ENCODE results near the gene SEMA3C. TPM values are rescaled to one million over a fixed set of nuclear protein-coding genes. Genes with fewer than 3 reads are reported as not detected.

SEMA3C gene
- total and polyA plus RNA-seq, 4 experiments from 2014 or later: 0.47 to 0.50 TPM; not detected in 2

GRCh38 chr7:80908360-80908797 lies 10.5 kb downstream of the SEMA3C start:
- Histone ChIP-seq H3K36me3 (ENCODE audit: insufficient read depth, low read length) (no peaks in the 10 kb centered on the region), H3K4me1 (ENCODE audit: insufficient read depth, low read length) (no peaks in the 10 kb centered on the region), H3K4me3 (ENCODE audit: low read length in 2 of 2) (no peak overlapping the region), H3K9me3 (ENCODE audit: control insufficient read depth in 1 of 2, low read length in 2 of 2) (no peaks in the 10 kb centered on the region), H3K27ac (ENCODE audit: low read depth, low read length) (no peak overlapping the region), H3K27me3 (ENCODE audit: insufficient read depth, low read length) (no peaks in the 10 kb centered on the region)
- CTCF ChIA-PET (ENCODE audit: partially characterized antibody): no interaction called here
- Mint-ChIP-seq H3K9me3 (peaks cover 0 to 5% (median 2%) of the 10 kb centered on the region in 8 donors), H3K4me3 (no peak overlapping the region), H3K4me1 (no peaks in the 10 kb centered on the region), H3K27ac (no peak overlapping the region), H3K36me3 (no peaks in the 10 kb centered on the region), H3K27me3 (no peaks in the 10 kb centered on the region)
- intact Hi-C loops (cut with micrococcal nuclease): no loop called here
- no peak for DNase-seq
- POLR2A ChIA-PET (ENCODE audit: partially characterized antibody): no interaction called here

- Mint-ChIP-seq H3K4me1 (no peaks in the 10 kb centered on the region), H3K4me3 (no peak overlapping the region), H3K9me3 (peaks cover 0 to 5% (median 2%) of the 10 kb centered on the region in 8 donors), H3K27ac (no peak overlapping the region), H3K27me3 (no peaks in the 10 kb centered on the region), H3K36me3 (no peaks in the 10 kb centered on the region)
- ChIA-PET POLR2A (ENCODE audit: partially characterized antibody) (no interaction called here), CTCF (ENCODE audit: partially characterized antibody) (no interaction called here)
- Histone ChIP-seq H3K9me3 (ENCODE audit: control insufficient read depth in 1 of 2, low read length in 2 of 2) (no peaks in the 10 kb centered on the region), H3K27me3 (ENCODE audit: insufficient read depth, low read length) (no peaks in the 10 kb centered on the region), H3K27ac (ENCODE audit: low read depth, low read length) (no peak overlapping the region), H3K36me3 (ENCODE audit: insufficient read depth, low read length) (no peaks in the 10 kb centered on the region), H3K4me3 (ENCODE audit: low read length in 2 of 2) (no peak overlapping the region), H3K4me1 (ENCODE audit: insufficient read depth, low read length) (no peaks in the 10 kb centered on the region)
- intact Hi-C loops (cut with micrococcal nuclease): no loop called here
- no peak for DNase-seq
Measured at GRCh38 chr7:80907612-80908011, 11.2 kb downstream of the SEMA3C start.

DNA sequence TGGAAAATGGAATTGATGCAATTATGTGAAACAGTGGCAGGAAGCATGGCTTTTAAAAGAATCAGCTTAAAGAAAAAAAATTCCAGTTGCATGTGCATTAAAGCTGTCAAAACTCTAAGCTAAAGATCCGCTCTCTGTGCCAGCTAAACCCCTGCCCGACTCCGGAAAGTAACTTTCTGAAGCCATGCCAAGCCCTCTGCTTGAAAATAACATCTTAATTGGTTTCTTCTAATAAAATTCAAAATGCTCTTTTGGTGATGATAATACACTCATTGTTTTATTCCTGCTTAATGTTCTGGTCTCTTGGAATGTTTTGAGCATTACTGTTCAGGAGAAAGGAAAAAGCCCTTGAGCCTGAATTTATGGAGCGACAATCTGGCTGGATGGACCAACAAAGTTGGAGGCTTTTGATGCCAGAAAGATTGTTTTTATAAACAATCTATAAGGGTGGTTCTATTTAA lies 11.7 kb downstream of the SEMA3C start:
- ChIA-PET POLR2A (ENCODE audit: partially characterized antibody) (no interaction called here), CTCF (ENCODE audit: partially characterized antibody) (no interaction called here)
- Histone ChIP-seq H3K27me3 (ENCODE audit: insufficient read depth, low read length) (no peaks in the 10 kb centered on the region), H3K9me3 (ENCODE audit: control insufficient read depth in 1 of 2, low read length in 2 of 2) (no peaks in the 10 kb centered on the region), H3K36me3 (ENCODE audit: insufficient read depth, low read length) (no peaks in the 10 kb centered on the region), H3K4me1 (ENCODE audit: insufficient read depth, low read length) (no peaks in the 10 kb centered on the region), H3K4me3 (ENCODE audit: low read length in 2 of 2) (no peak overlapping the region), H3K27ac (ENCODE audit: low read depth, low read length) (no peak overlapping the region)
- no peaks in the 10 kb centered on the region for H3K27me3 Mint-ChIP-seq
- no peak overlapping the region for H3K4me3 Mint-ChIP-seq
- peaks cover 0 to 5% (median 2%) of the 10 kb centered on the region in 8 donors for H3K9me3 Mint-ChIP-seq
- H3K36me3 Mint-ChIP-seq: no peaks in the 10 kb centered on the region
- intact Hi-C loops (cut with micrococcal nuclease): no loop called here
- H3K4me1 Mint-ChIP-seq: no peaks in the 10 kb centered on the region
- no peak overlapping the region for H3K27ac Mint-ChIP-seq
- DNase-seq: no peak

DNA sequence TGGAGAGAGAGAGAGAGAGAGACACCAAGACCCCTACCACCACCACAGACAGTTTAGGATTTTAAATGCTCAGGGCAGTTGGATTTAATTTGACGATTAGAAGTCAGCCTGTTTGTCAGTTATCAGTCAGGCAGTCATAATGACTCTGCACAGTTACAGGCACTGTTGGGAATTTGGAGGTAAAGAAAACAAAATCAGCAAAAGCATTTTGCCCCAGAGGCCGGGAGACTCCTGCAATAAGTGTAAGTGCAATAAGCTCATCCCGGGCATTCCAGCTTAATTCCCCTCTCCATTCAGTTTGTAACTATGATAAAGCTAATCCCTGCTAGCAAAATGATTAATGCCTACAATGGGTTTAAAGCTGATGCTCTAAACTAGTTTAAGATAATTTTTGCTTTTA lies 13.5 kb downstream of the SEMA3C start:
- ChIA-PET CTCF (ENCODE audit: partially characterized antibody) (no interaction called here), POLR2A (ENCODE audit: partially characterized antibody) (no interaction called here)
- Histone ChIP-seq H3K27ac (ENCODE audit: low read depth, low read length) (no peak overlapping the region), H3K4me1 (ENCODE audit: insufficient read depth, low read length) (no peaks in the 10 kb centered on the region), H3K9me3 (ENCODE audit: control insufficient read depth in 1 of 2, low read length in 2 of 2) (no peaks in the 10 kb centered on the region), H3K36me3 (ENCODE audit: insufficient read depth, low read length) (no peaks in the 10 kb centered on the region), H3K4me3 (ENCODE audit: low read length in 2 of 2) (no peak overlapping the region), H3K27me3 (ENCODE audit: insufficient read depth, low read length) (no peaks in the 10 kb centered on the region)
- Mint-ChIP-seq H3K27ac (no peak overlapping the region), H3K4me1 (no peaks in the 10 kb centered on the region), H3K9me3 (peaks cover 0 to 5% (median 0%) of the 10 kb centered on the region in 8 donors), H3K36me3 (no peaks in the 10 kb centered on the region), H3K4me3 (no peak overlapping the region), H3K27me3 (no peaks in the 10 kb centered on the region)
- no peak for DNase-seq
- intact Hi-C loops (cut with micrococcal nuclease): no loop called here

DNA sequence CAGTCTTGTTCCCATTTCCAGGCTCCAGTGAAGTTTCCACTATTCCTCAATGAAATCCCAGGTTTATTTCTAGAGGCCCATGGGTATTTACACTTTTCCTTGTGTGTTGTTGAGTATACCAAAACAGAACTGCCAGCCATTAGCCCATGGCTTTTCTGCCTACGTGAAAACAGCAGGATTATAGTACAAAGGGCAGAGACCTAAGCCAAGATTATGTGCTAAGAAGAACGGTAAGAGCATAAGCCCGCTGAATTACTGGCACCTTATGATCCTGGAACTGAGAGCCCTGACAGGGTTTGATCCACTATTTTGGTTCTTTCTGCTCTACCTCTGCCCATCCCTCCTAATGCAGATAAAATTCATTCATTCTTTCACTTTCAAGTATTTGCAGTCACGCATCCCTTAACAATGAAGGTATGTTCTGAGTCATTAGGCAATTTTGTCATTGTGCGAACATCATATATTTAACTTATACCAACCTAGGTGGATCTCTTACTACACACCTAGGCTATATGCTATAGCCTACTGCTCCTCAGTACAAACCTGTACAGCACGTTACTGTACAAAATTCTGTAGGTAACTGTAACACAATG lies 16.0 kb downstream of the SEMA3C start:
- no peaks in the 10 kb centered on the region for H3K4me1 ChIP-seq (ENCODE audit: insufficient read depth, low read length)
- H3K36me3 ChIP-seq (ENCODE audit: insufficient read depth, low read length): no peaks in the 10 kb centered on the region
- peaks cover 0 to 3% (median 0%) of the 10 kb centered on the region in 8 donors for H3K9me3 Mint-ChIP-seq
- ChIA-PET POLR2A (ENCODE audit: partially characterized antibody) (no interaction called here), CTCF (ENCODE audit: partially characterized antibody) (no interaction called here)
- no peak overlapping the region for H3K27ac Mint-ChIP-seq
- intact Hi-C loops (cut with micrococcal nuclease): no loop called here
- H3K4me1 Mint-ChIP-seq: no peaks in the 10 kb centered on the region
- H3K27me3 ChIP-seq (ENCODE audit: insufficient read depth, low read length): no peaks in the 10 kb centered on the region
- H3K27ac ChIP-seq (ENCODE audit: low read depth, low read length): no peak overlapping the region
- H3K27me3 Mint-ChIP-seq: no peaks in the 10 kb centered on the region
- no peak for DNase-seq
- H3K4me3 Mint-ChIP-seq: no peak overlapping the region
- no peaks in the 10 kb centered on the region for H3K9me3 ChIP-seq (ENCODE audit: control insufficient read depth in 1 of 2, low read length in 2 of 2)
- no peak overlapping the region for H3K4me3 ChIP-seq (ENCODE audit: low read length in 2 of 2)
- no peaks in the 10 kb centered on the region for H3K36me3 Mint-ChIP-seq

- peaks cover 0 to 7% (median 2%) of the 10 kb centered on the region in 8 donors for H3K9me3 Mint-ChIP-seq
- H3K4me1 ChIP-seq (ENCODE audit: insufficient read depth, low read length): no peaks in the 10 kb centered on the region
- intact Hi-C loops (cut with micrococcal nuclease): no loop called here
- no peak for DNase-seq
- no peak overlapping the region for H3K27ac ChIP-seq (ENCODE audit: low read depth, low read length)
- H3K36me3 Mint-ChIP-seq: no peaks in the 10 kb centered on the region
- POLR2A ChIA-PET (ENCODE audit: partially characterized antibody): no interaction called here
- CTCF ChIA-PET (ENCODE audit: partially characterized antibody): no interaction called here
- H3K4me1 Mint-ChIP-seq: no peaks in the 10 kb centered on the region
- H3K27me3 ChIP-seq (ENCODE audit: insufficient read depth, low read length): no peaks in the 10 kb centered on the region
- no peak overlapping the region for H3K4me3 Mint-ChIP-seq
- no peak overlapping the region for H3K27ac Mint-ChIP-seq
- no peaks in the 10 kb centered on the region for H3K27me3 Mint-ChIP-seq
- H3K9me3 ChIP-seq (ENCODE audit: control insufficient read depth in 1 of 2, low read length in 2 of 2): no peaks in the 10 kb centered on the region
- no peaks in the 10 kb centered on the region for H3K36me3 ChIP-seq (ENCODE audit: insufficient read depth, low read length)
- no peak overlapping the region for H3K4me3 ChIP-seq (ENCODE audit: low read length in 2 of 2)
Measured at GRCh38 chr7:80902019-80902418, 16.8 kb downstream of the SEMA3C start.

DNA sequence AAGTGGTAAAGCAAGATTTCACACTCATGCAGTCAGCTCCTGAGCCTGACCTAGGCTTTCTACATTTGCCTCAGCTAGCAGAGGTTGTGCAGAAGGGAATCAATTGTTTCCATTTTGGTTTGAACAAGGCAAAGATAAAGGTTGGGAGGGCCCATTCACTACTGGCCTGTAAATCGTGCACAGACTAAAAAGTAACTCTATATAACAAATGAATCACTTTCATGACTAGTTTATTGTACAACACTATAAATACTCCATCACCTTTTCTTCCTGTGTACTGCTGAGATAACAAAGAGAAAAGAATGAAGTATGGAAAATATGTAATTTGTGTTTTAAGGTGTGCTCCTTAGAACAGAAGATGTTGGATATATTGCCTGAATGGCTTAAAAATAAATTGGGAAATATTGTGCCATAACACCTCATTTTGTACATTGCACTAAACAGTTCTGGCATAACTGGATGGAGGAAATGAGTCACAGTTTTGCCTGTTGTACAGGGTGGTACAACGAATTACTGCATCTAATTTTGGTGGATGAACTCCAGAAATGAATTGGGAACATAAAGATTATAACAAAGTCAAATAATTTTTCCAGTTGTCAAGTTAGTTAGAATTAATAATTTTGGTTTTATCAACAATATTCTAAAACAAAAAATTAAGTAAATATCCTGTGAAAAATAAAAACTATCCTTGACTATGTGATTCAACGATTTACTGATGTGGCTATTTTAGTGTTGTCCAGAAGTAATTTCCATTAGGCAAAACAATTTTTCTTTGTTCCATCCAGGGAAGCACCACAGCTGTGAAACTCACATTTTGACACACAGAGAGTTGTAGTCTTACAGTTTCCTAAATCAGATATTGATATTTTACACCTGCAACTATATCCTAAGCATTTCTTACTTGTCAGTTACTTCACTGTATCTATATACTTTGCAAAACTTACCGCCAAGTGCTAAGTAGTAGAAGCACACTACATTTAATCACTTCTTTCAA lies 18.0 kb downstream of the SEMA3C start:
- no peak for DNase-seq
- Histone ChIP-seq H3K36me3 (ENCODE audit: insufficient read depth, low read length) (no peaks in the 10 kb centered on the region), H3K27me3 (ENCODE audit: insufficient read depth, low read length) (no peaks in the 10 kb centered on the region), H3K27ac (ENCODE audit: low read depth, low read length) (no peak overlapping the region), H3K4me1 (ENCODE audit: insufficient read depth, low read length) (no peaks in the 10 kb centered on the region), H3K4me3 (ENCODE audit: low read length in 2 of 2) (no peak overlapping the region), H3K9me3 (ENCODE audit: control insufficient read depth in 1 of 2, low read length in 2 of 2) (no peaks in the 10 kb centered on the region)
- Mint-ChIP-seq H3K36me3 (no peaks in the 10 kb centered on the region), H3K27ac (no peak overlapping the region), H3K9me3 (peaks cover 0 to 7% (median 2%) of the 10 kb centered on the region in 8 donors), H3K4me3 (no peak overlapping the region), H3K27me3 (no peaks in the 10 kb centered on the region), H3K4me1 (no peaks in the 10 kb centered on the region)
- POLR2A ChIA-PET (ENCODE audit: partially characterized antibody): no interaction called here
- intact Hi-C loops (cut with micrococcal nuclease): no loop called here
- CTCF ChIA-PET (ENCODE audit: partially characterized antibody): no interaction called here

All from CD4-positive, alpha-beta memory T cell (primary cell).